ENCODE measurements around the gene FNIP1.
A peak's percentile ranks its signal among the peaks of the same experiment; 100 is the strongest.
"Not testable (repeated sequence)": the region's sequence is repeated elsewhere in the genome, so short reads cannot be mapped to it uniquely, and the experiment has no call there.

The FNIP1 gene

DNA sequence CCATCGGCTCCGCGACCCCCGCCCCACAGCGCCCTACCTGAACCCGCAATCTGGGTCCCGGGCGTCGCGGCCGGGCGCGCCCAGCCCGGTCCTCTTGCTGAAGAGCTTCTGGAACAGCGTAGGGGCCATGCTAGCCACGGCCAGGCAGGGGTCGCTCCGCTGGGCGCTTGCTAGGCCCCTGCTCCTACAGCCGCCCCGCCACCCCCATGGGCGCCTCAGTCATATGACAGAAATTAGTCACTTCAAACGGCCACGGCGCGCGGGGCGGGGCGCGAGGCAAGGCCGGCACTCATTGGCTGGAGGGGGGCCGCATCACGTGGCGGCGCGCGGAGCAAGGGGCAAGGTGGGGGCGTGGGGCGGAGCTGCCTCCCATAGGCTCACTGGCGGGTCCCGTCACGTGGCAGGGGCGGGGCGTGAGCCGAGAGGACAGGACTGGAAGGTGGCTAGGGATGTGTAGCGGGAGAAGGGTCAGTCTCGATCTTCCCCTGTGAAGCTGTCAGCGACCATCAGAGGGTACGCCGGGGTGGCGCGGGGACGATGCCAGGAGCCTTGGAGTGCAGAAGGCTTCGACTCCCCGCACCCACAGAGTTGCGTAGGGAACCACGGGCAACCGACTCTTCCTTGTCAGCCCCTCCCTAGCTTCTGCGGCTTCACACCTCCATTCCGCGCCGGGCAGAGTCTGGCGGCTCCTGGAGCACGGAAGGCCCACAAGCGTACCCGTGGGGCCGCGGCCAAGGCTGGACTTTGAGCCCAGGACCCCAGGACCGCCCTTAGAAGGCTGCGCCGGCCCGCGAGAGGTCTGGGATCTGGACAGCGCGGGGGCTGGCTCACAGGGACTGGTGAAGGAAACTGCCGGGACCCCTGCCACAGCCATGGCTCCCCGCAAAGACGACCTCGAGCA lies at the start of gene FNIP1:
FNIP1 (minus strand) TSS at position 225 of the 901 bp plus-strand sequence; CDS start at position 129, 96 bp downstream.
- peak; percentile 99 for DNase-seq

DNA sequence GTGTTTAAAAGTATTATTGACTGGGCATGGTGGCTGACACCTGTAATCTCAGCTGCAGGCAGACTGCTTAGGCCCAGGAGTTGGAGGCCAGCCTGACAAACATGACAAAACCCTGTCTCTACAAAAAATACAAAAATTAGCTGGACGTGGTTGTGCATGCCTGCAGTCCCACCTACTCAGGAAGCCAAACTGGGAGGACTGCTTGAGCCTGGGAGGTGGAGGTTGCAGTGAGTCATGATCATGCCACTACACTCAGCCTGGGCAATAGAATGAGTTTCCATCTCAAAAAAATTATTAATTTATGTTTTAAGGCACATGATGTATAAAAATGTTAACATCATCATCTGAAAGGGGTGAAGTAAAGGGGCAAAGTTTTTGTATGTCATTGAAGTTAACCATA lies 49.7 kb upstream of the FNIP1 start:
- DNase-seq = no peak

DNA sequence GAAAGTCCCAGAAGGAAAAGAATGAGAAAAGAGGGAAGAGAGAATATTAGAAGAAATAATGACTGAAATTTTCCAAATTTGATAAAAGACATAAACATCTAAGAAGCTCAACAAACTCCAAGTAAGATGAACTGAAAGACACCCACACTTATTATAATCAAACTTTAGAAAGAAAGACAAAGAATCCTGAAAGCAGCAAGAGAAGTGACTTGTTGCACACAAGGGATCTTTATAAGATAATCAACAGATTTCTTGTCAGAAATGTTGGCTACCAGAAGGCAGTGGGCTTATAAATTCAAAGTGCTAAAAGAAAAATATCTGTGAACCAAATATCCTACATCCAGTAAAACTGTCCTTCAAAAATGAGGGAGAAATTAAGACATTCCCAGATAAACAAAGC lies 49.0 kb upstream of the FNIP1 start:
- no peak for DNase-seq

DNA sequence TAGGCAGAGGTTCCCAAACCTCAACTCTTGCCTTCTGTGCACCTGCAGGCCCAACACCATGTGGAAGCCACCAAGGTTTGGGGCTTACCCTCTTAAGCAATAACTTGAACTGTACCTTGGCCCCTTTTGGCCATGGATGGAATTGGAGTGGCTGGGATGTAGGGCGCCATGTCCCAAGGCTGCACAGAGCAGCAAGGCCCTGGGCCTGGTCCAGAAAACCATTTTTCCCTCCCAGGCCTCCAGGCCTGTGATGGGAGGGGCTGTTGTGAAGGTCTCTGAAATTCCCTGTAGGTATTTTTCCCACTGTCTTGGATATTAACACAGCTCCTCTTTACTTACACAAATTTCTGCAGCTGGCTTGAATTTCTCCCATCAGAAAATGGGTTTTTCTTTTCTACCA lies 46.2 kb upstream of the FNIP1 start:
- DNase-seq = not testable (repeated sequence)

DNA sequence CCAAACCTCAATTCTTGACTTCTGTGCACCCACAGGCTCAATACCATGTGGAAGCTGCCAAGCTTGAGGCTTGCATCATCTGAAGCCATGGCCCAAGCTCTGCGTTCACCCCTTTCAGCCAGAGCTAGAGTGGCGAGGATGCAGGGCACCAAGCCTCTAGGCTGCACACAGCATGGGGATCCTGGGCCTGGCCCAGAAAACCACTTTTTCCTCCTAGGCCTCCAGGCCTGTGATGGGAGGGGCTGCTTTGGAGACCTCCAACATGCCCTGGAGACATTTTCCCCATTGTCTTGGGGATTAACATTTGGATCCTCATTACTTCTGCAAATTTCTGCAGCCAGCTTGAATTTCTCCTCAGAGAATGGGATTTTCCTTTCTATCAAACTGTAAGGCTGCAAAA lies 35.9 kb upstream of the FNIP1 start:
- DNase-seq = not testable (repeated sequence)

DNA sequence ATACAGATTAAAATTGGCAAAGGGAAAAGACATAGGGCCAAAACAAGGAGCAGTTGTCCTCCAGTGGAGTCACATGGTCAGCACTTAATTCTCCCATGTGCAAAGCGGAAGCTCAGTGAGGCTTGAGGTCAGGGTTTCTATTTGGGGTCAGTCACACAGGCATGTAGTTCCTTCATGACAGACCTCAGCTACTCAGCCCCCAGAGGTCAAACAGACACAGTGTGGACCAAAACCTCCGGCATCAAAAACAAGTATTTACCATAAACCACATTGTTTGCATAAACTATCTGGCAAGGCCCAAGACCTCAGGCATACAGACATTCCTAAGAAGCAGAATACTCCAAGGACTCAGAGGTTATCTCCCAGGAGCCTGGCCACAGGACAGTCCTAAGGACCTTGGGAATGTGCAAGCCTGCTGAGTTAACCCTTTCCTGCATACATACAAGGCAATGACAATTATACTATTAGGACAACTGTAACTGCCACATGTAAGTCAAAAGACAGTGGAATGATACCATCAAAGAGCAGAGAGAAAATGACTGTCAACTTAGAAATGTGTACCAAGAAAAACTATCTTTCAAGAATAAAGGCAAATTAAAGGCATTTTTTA lies 28.7 kb upstream of the FNIP1 start:
- peak; percentile 15 for DNase-seq

DNA sequence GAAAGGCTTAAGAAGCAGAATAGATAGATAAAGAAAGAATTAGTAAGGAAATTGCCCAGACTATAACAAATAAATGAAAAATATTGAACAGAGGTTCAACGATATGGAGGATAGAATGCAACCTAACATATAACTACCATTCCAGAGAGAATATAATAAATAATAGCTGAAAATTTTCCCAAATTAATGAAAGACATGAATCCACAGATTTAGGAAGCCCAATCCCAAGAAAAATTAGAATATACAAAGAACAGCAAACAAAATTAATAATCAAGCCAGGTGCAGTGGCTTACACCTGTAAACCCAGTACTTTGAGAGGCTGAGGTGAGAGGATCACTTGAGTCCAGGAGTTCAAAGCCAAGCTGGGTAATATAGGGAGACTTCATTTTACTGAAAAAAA lies 27.8 kb upstream of the FNIP1 start:
- no peak for DNase-seq

GRCh38 chr5:131821221-131821620 lies 24.4 kb upstream of the FNIP1 start:
- no peak for DNase-seq

- no peak for DNase-seq
Observed at GRCh38 chr5:131818001-131818724, 21.3 kb upstream of the FNIP1 start.

DNA sequence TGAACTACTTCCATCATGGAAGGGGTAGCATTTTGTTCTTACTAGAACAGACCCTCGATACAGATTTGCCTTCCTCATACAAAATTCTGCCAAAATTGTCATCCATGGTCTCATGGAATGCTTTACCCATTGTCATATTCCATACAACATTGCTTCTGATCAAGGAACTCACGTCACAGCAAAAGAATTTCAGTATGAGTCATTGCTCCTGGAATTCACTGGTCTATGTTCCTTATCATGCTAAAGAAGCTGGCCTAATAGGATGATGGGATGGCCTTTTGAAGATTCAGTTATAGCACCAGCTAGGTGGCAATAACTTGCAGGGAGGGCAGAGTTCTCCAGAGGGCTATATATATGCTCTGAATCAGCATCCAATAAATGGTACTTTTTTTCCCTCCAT lies 18.2 kb upstream of the FNIP1 start:
- no peak for DNase-seq

DNA sequence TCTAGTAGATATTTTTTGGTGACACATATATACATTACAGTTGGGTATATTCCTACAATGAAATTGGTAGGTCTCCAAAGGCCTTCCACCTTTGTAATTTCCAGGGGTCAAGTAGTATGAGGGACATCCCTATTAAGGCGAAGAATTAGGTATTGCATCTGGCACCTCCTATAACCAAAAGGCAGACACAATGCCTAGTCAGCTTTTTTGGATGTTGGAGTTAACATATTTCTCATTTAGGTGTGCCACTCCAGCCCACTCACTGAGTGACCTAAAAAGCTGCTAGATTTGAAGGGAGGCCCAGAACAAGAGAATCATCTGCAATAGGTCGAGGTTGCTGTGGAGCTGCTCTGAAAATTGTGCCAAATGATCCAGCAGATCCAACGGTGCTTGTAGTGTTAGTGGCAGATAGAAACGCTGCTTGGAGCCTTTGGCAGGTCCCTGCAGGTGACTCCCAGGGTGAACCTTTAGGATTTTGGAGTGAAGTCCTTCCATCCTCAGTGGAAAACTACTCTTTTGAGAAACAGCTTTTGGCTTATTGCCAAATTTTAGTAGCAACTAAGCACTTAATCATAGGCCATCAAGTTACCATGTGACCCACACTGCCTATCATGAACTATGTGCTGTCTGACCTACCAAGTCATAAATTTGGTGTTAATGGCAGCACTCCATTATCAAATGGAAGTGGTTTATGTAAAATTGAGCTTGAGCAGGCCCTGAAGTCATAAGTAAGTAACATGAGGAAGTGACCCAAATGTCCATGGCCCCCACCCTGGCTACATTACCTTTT lies 15.7 kb upstream of the FNIP1 start:
- DNase-seq = no peak

DNA sequence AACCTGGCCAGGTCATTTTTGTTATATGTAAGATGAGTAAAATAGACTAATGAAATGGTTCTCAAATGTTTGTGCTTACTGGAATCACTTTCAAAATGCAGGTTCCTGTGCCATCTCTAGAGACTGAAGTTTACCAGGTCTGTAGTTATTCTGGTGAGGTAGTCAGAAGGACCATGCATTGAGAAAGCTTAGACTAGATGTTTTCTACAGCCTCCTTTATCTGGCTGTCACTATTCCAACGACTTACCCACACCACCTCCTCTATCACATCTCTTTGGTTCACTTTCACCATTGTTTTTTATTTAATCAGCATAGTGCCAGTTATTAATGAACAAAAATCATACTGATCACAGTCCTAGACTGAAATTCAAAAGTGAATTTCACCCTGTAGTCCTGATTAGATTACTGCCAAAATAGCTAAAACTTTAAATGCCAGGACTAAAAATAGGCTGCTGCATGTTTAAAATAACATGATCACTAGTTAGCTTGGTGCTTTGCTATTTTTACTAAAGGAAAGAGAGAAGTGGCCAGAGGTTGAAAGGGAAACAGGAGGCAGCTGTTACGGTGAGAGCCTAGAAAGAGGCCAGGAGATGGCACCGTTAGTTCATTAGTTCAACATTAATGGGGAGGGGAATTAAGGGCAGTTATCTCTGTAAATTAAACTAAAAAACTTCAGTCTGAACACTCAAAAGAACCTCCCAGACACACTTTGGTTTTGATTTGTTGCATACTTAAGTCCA lies 13.9 kb upstream of the FNIP1 start:
- no peak for DNase-seq

GRCh38 chr5:131795879-131796792 lies 681 bp downstream of the FNIP1 start:
- DNase-seq = peak; percentile 78

GRCh38 chr5:131795228-131795627 lies 1.6 kb downstream of the FNIP1 start:
- no peak for DNase-seq

DNA sequence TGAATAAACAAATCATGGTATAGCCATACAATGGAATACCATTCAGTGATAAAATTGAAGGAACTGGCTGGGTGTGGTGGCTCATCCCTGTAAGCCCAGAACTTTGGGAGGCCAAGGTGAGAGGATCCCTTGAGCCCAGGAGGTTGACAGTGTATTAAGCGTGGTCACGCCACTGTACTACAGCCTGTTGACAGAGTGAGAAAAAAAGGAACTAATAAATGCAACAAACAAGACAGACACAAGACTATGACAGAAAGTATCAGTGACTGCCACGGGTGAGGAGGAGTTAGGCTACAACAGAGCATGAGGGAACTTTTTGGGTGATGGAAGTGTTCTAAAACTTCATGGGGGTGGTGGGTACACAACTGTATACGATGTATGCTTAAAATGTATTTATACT lies 2.2 kb downstream of the FNIP1 start:
- DNase-seq = no peak

DNA sequence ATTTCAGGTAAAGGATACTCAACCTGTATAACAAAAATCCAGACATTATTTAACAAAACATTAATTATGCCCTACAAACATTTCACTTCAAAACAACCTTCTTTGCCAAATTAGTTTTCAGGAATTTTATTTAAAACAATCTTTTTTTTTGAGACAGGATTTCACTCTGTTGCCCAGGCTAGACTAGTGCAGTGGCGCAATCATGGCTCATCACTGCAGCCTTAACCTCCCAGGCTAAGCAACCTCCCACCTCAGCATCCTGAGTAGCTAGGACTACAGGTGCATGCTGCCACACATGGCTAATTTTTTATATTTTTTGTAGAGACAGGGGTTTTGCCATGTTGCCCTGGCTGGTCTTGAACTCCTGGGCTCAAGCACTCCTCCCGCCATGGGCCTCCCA lies 3.9 kb downstream of the FNIP1 start:
- no peak for DNase-seq

DNA sequence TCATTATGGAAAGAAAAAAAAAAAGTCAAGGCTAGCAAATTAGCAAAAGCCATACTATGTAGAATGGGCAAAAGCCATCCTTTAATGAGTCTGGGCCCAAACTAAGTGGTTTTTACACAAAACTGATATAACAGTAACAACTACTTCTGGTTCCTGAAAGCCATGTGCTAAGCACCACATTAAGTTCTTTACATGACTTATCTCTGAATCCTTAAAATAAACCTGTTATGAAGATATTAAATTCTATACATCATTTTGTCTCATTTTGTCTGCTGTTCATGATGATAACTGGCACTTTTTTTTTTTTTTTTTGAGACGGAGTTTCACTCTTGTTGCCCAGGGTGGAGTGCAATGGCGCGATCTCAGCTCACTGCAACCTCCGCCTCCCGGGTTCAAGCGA lies 5.0 kb downstream of the FNIP1 start:
- no peak for DNase-seq

- no peak for DNase-seq
Observed at GRCh38 chr5:131790550-131790949, 6.3 kb downstream of the FNIP1 start.

GRCh38 chr5:131789765-131790164 lies 7.1 kb downstream of the FNIP1 start:
- DNase-seq = no peak

- DNase-seq = no peak
Observed at GRCh38 chr5:131787736-131788135, 9.1 kb downstream of the FNIP1 start.

Measured in femur (tissue), 1 donor.